ENCODE measurements around the gene HCFC1R1. TPM values are rescaled to one million over a fixed set of nuclear protein-coding genes. Genes with fewer than 3 reads are reported as not detected.

The HCFC1R1 gene
- total and polyA plus RNA-seq, 12 donors: 29.7 to 609 (median 63.5) TPM

DNA sequence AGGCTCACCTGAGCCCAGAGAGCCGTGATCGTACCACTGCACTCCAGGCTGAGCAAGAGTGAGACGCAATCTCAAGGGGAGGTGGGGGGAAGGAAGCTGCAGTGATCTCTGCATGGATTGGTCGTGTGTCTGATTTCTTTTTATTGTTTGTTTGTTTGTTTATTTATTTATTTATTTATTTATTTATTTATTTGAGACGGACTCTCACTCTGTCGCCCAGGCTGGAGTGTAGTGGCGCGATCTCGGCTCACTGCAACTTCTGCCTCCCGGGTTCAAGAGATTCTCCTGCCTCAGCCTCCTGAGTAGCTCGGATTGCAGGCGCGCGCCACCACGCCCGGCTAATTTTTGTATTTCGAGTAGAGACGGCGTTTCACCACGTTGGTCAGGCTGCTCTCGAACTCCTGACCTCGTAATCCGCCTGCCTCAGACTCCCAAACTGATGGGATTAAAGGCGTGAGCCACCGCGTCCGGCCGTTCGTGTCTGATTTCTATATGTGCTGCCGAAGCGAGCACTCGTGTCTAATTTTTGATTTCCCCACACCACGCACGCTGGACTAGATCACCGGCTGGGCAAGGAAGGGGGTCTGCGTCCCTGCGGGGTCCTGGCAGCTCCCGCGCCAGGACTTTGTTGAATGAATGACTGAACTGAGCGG lies 4.0 kb downstream of the HCFC1R1 start:
- WGBS, 4 donors: 28 to 42% (median 34%) methylated on average over 35 to 40 of the region's 40 CpGs
- peaks cover 29 to 49% of the 10 kb centered on the region in 2 donors for H3K4me1 ChIP-seq (replicated peaks in 1 of 2)
- no peaks in the 10 kb centered on the region for H3K9me3 ChIP-seq (replicated peaks in 1 of 3)
- peak overlapping the region in 3 of 5 donors; percentile 97 to 99 (median 99) for H3K27ac ChIP-seq
- H3K4me3 ChIP-seq: peak overlapping the region in 2 of 4 donors; percentile 83 to 90
- peaks cover 10% of the 10 kb centered on the region for H3K27me3 ChIP-seq
- TF ChIP-seq CTCF (IDR thresholded peaks at IDR 0.05) (no peak), POLR2A (IDR thresholded peaks at IDR 0.05) (no peak)
- no peaks in the 10 kb centered on the region for H3K36me3 ChIP-seq (replicated peaks in 1 of 2)
- intact Hi-C loops (cut with DNase I): no loop called here
- no peak for DNase-seq

DNA sequence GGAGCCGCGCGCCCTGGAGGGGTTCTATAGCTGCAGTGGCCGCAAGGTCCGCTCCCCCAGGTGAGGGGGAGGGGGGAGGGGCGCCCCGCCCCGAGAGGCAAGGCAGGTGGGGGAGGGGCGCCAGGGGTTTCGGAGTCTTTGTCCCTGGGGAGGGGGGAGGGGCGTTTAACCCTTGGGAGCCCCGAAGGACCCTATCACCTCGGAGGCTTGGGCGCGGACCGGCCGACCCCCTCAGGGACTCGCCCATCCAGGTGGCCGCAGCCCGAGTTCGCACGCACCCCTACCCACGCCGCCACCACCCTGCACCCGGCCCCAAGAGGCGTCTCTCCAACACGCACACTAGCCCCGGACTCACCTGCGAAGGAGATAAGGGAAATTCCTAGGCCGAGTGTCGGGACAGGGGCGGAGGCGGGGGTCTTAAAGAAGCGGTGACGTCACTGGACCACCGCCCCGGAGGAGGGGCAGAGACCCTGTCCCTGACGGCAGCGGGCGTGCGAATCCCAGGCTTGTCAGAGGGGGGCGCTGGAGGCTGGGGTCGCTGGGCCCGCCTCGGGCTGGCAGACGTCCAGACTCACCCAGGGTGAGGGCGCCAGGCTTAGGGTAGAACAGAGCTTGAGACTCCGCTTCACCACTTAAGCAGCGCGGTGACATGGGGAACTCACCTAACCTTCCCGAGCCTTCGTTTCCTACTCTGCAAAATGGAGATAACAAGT lies 5.8 kb downstream of the HCFC1R1 start, which contains the start of gene CLDN6:
Gene CLDN6 (minus strand): TSS at position 390 of the 713 bp plus-strand sequence. CDS start 2,162 bp downstream, outside the sequence.
- H3K9me3 ChIP-seq (replicated peaks in 1 of 3): no peaks in the 10 kb centered on the region
- DNase-seq: no peak

GRCh38 chr16:3017344-3017743 lies 6.4 kb downstream of the HCFC1R1 start:
- Histone ChIP-seq H3K27ac (no peak overlapping the region), H3K36me3 (replicated peaks in 1 of 2) (no peaks in the 10 kb centered on the region), H3K4me3 (no peak overlapping the region), H3K9me3 (replicated peaks in 1 of 3) (no peaks in the 10 kb centered on the region), H3K27me3 (peaks cover 10% of the 10 kb centered on the region), H3K4me1 (replicated peaks in 1 of 2) (peaks cover 17 to 30% of the 10 kb centered on the region in 2 donors)
- intact Hi-C loops (cut with DNase I): no loop called here
- WGBS, 4 donors: 59 to 89% (median 66%) methylated on average over 12 to 20 of the region's 20 CpGs
- DNase-seq: no peak
- TF ChIP-seq POLR2A (IDR thresholded peaks at IDR 0.05) (no peak), CTCF (IDR thresholded peaks at IDR 0.05) (no peak)

More for the DNA sequence above, 5.8 kb downstream of the HCFC1R1 start, which contains the start of gene CLDN6:
- Histone ChIP-seq H3K27me3 (peaks cover 10% of the 10 kb centered on the region), H3K4me1 (replicated peaks in 1 of 2) (peaks cover 23 to 36% of the 10 kb centered on the region in 2 donors), H3K4me3 (no peak within 1 kb of the TSS), H3K36me3 (replicated peaks in 1 of 2) (no peaks in the 10 kb centered on the region), H3K27ac (no peak within 1 kb of the TSS)
- WGBS, 4 donors: 3 to 19% (median 8%) methylated on average over 4 to 51 of the region's 52 CpGs
- no peak for TF ChIP-seq CTCF (IDR thresholded peaks at IDR 0.05)
- no peak for TF ChIP-seq POLR2A (IDR thresholded peaks at IDR 0.05)
- intact Hi-C loops (cut with DNase I): no loop called here

- WGBS, 4 donors: 85 to 94% (median 89%) methylated on average over 7 to 13 of the region's 13 CpGs
- peaks cover 10% of the 10 kb centered on the region for H3K27me3 ChIP-seq
- no peak for DNase-seq
- H3K4me1 ChIP-seq (replicated peaks in 1 of 2): peaks cover 4 to 16% of the 10 kb centered on the region in 2 donors
- no peaks in the 10 kb centered on the region for H3K36me3 ChIP-seq (replicated peaks in 1 of 2)
- H3K4me3 ChIP-seq: no peak overlapping the region
- intact Hi-C loops (cut with DNase I): no loop called here
- H3K27ac ChIP-seq: no peak overlapping the region
- H3K9me3 ChIP-seq (replicated peaks in 1 of 3): no peaks in the 10 kb centered on the region
- TF ChIP-seq CTCF (IDR thresholded peaks at IDR 0.05) (no peak), POLR2A (IDR thresholded peaks at IDR 0.05) (no peak)
Measured at GRCh38 chr16:3015865-3016521, 7.7 kb downstream of the HCFC1R1 start.

Measured in adrenal gland (tissue), 12 donors.